Large intestine (tissue), 1 donor: Measurements from ENCODE around the gene JPT2. TPM values are rescaled to one million over a fixed set of nuclear protein-coding genes. Genes with fewer than 3 reads are reported as not detected.

ENCODE experiments used
- polyA plus RNA-seq: library from polyadenylated mRNA; unstranded; fragments of 120-200 nt; gene quantifications from one replicate; pipeline ENCODE4 v1.2.1, GENCODE V29; 2013

The JPT2 gene
- polyA plus RNA-seq, 1 donor: 52.2 TPM

Other genes with a start within 250 kb of the JPT2 start
- gene PERCC1, start 247.2 kb upstream of the JPT2 start, polyA plus RNA-seq: 1.3 TPM
- 2.9 TPM for gene CCDC154, start 233.7 kb upstream of the JPT2 start, polyA plus RNA-seq
- 93.6 TPM for gene CLCN7, start 203.3 kb upstream of the JPT2 start, polyA plus RNA-seq
- 0.19 TPM for gene PTX4, start 189.3 kb upstream of the JPT2 start, polyA plus RNA-seq
- 50.1 TPM for gene TELO2, start 184.9 kb upstream of the JPT2 start, polyA plus RNA-seq
- gene TMEM204, start 144.6 kb upstream of the JPT2 start, polyA plus RNA-seq: 9.4 TPM
- gene IFT140, start 66.2 kb upstream of the JPT2 start, polyA plus RNA-seq: 14.2 TPM
- 22.0 TPM for gene CRAMP1, start 65.9 kb upstream of the JPT2 start, polyA plus RNA-seq
- gene MAPK8IP3, start 27.9 kb downstream of the JPT2 start, polyA plus RNA-seq: 67.8 TPM
- 57.7 TPM for gene NME3, start 93.3 kb downstream of the JPT2 start, polyA plus RNA-seq
- gene EME2, start 94.5 kb downstream of the JPT2 start, polyA plus RNA-seq: 12.2 TPM
- gene MRPS34, start 94.9 kb downstream of the JPT2 start, polyA plus RNA-seq: 82.8 TPM
- 36.5 TPM for gene SPSB3, start 104.3 kb downstream of the JPT2 start, polyA plus RNA-seq
- 39.4 TPM for gene NUBP2, start 104.7 kb downstream of the JPT2 start, polyA plus RNA-seq
- gene IGFALS, start 115.4 kb downstream of the JPT2 start, polyA plus RNA-seq: 8.3 TPM
- gene HAGH, start 148.5 kb downstream of the JPT2 start, polyA plus RNA-seq: 55.5 TPM
- gene FAHD1, start 148.9 kb downstream of the JPT2 start, polyA plus RNA-seq: 49.6 TPM
- 0.54 TPM for gene MEIOB, start 193.9 kb downstream of the JPT2 start, polyA plus RNA-seq
- 0.04 TPM for gene HS3ST6, start 240.1 kb downstream of the JPT2 start, polyA plus RNA-seq